ENCODE measurements around the gene LSAMP.

DNA sequence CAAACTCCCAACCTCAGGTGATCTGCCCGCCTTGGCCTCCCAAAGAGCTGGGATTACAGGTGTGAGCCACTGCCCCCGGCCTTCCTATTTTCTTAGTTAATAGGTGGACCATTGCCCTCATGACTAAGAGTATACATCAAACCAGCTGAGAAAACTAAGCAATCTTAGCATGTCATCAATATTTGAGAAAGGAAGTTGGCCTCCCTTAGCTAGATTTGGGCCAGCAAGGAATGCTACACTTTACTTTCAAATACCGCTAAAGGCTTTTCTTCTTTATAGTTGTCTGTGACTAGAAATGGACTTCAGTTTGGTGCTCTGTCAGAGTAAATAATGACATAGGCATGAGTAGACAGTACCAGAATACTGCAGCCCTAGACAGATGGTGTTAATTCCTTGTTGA lies 622.7 kb downstream of the LSAMP start:
- TF ChIP-seq, protein P1, sequence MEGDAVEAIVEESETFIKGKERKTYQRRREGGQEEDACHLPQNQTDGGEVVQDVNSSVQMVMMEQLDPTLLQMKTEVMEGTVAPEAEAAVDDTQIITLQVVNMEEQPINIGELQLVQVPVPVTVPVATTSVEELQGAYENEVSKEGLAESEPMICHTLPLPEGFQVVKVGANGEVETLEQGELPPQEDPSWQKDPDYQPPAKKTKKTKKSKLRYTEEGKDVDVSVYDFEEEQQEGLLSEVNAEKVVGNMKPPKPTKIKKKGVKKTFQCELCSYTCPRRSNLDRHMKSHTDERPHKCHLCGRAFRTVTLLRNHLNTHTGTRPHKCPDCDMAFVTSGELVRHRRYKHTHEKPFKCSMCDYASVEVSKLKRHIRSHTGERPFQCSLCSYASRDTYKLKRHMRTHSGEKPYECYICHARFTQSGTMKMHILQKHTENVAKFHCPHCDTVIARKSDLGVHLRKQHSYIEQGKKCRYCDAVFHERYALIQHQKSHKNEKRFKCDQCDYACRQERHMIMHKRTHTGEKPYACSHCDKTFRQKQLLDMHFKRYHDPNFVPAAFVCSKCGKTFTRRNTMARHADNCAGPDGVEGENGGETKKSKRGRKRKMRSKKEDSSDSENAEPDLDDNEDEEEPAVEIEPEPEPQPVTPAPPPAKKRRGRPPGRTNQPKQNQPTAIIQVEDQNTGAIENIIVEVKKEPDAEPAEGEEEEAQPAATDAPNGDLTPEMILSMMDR (IDR thresholded peaks at IDR 0.05) = no peak
- TF ChIP-seq POLR2A (IDR thresholded peaks at IDR 0.05) = no peak
